Epidermal melanocyte (primary cell): ENCODE results near the gene ATG13.

Experiments used
- DNase-seq: peaks from one replicate; pipeline ENCODE4 v3.0.0; 2011; ENCODE audit warnings: low spot score; ENCODE audit not compliant: insufficient read length

ATG13 gene

GRCh38 chr11:46674463-46675287 lies 57.3 kb downstream of the ATG13 start:
- peak; percentile 50 for DNase-seq

- DNase-seq: no peak
These were observed 58.0 kb downstream of the ATG13 start for GRCh38 chr11:46675288-46675851.

DNA sequence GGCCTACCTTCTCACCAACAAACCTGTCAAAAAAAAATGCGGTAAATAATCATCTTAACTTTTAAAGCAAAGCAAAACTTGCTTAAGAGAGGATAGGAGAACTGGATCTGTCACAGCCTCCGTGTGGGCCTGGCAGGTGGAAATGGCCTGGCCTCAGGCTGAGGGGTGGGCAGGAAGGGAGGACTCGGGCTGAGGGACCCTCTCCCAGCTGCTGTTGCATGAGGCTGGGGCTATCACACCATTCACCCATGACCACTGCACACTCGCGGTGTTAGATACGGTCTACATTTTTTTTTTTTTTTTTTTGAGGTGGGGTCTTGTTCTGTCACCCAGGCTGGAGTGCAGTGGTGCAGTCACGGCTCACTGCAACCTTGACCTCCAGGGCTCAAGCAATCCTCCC lies 58.6 kb downstream of the ATG13 start:
- DNase-seq: no peak

- DNase-seq: no peak
These were observed 59.2 kb downstream of the ATG13 start for GRCh38 chr11:46676436-46677158.

DNA sequence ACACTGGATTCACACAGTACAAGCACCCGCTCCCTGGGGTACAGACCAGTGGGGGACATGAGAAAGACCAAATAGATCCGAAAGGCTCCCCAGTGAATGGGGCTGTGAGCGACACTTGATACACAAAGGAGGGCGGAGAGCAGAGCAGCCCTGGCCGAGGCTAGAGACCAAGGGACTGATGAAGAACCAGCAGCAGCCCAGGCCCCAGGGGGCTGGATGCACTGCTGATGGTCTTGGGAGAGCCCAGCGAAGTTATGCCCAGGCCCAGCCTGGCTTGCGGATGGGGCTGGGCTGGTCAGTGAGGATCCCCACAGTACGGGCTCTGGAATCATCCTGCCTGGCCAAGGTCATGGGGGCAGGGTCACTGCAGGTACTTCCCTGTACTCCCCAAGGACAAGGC lies 59.8 kb downstream of the ATG13 start:
- DNase-seq: no peak

GRCh38 chr11:46677991-46678740 lies 60.8 kb downstream of the ATG13 start:
- no peak for DNase-seq

GRCh38 chr11:46678741-46679130 lies 61.4 kb downstream of the ATG13 start:
- no peak for DNase-seq

DNA sequence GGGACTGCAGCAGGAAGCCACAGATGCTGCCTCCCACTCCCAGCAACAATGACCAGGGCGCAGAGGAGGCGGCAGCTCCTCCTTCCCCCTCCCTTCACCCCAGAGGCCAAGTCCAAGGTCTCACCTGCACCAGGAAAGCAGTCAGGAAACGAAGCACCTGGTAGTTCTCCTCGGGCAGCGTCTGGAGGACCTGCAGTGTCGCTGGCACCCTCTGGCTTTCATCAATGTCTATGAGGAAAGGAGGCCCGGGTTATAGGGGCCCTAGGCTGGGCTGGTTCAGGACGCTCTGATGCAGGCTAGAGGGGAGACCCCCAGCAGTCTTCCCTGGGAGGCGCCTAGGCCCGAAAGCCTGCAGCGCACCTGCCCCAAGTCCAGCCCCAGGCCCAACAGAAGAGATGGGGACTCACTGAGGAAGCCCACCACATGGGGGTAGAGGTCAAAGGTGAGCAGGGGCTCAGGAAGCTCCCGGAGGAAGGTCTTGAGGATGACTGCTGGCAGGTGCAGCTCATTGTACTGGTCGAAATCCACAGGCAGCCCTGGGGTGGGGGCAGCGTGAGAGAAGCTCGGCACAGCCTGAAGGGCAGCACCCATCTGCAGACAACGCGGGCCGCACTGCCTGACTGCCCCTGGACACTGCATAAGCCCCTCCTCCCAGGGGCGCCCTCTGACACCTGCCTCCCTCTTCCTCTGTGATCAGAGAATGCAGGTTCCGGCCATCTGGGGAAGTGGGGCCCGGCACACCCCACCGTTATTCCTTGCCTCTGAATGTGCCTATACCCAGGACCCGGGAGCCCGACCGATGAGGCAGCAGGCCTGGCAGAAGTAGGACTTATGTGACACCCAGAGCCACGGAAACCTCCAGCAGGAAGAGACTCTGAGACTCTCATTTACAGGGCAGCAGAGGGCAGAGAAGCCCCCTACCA lies 62.1 kb downstream of the ATG13 start:
- no peak for DNase-seq

GRCh38 chr11:46680164-46680760 lies 62.9 kb downstream of the ATG13 start:
- no peak for DNase-seq

GRCh38 chr11:46680815-46681214 lies 63.5 kb downstream of the ATG13 start:
- DNase-seq: no peak

DNA sequence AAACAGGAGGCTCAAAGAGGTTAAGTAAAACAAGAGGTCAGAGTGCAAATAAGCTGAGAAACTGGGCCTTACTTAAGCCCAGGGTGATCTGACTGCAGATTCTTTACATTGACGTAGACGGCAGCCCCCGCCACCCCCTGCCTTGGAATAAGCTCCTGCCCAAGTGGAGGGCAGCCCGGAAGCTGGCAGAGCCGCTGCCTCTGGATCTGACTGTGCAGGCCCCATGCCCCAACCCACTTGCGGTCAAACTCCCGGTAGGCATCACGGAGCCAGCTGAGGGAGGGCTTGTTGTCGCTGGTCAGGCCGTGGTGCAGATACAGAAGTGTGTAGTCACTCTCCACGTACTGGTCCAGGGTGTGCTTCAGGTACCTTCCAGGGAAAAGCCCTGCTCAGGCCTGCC lies 64.5 kb downstream of the ATG13 start:
- no peak for DNase-seq

DNA sequence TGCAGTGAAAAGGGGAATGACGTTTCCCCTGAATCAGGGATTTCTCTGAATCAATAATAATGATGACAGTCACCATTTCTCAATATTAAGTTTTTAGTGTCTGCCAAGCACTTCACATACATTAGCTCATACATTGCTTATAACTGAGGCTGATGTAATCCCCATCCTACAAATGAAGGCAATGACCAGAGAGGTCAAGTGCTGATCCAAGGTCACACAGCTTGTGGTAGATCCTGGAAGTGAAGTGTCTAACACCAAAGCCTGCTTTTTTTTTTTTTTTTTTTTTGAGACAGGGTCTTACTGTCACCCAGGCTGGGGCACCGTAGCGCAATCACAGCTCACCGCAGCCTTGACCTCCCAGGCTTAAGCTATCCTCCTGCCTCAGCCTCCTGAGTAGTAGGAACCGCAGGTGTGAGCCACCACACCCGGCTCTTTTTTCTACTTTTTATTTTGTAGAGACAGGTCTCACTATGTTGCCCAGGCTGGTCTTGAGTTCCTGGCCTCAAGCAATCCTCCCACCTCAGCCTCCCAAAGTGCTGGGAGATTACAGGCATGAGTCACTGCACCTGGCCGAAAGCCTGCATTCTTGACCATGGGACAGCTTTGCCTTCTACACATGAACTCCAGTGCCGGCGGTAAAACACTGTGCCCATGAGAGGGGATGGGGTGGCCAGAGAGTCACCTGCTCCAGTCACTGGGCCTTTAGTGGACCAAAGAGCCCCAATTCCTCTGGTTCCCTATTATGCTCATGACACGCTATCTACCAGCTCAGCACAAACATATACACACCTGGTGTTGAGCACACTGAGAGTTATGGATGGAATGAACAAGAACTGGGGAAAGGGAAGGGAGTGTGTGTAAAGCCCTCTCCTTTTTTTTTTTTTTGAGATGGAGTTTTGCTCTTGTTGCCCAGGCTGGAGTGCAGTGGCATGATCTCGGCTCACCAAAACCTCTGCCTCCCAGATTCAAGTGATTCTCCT lies 65.7 kb downstream of the ATG13 start:
- DNase-seq: no peak

- DNase-seq: peak; percentile 54
These were observed 67.0 kb downstream of the ATG13 start for GRCh38 chr11:46684367-46684766.

- DNase-seq: peak; percentile 37
These were observed 69.8 kb downstream of the ATG13 start for GRCh38 chr11:46686886-46687795.

DNA sequence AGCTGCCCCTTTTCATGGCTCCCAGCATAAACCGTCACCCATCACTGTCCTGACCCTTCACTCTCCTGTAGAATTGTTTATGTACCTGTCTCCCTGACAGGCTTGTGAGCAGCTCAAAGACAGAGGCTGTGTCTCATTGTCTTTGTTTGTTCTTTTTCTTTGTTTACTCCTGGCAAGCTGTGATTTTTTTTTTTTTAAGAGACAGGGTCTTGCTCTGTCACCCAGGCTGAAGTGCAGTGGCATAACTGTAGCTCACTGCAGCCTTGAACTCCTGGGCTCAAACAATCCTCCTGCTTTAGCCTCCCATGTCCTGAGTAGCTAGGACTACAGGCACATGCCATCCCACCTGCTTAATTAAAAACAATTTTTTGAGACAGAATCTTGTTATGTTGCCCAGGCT lies 73.3 kb downstream of the ATG13 start:
- DNase-seq: no peak

DNA sequence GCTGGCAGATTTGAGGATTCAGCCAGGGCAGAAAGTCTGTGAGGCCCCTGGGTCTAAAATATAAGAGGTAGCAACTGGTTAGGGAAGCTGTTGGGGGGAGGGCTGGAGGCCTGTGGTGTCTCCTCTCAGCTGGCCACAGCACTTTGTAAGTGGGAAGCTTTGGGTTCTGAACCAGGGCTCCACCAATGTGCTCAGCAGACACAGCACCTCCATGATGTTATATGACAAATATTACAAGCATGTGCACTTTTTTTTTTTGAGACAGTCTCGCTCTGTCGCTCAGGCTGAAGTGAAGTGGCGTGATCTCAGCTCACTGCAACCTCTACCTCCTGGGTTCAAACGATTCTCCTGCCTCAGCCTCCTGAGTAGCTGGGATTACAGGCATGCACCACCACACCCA lies 75.1 kb downstream of the ATG13 start:
- DNase-seq: no peak

GRCh38 chr11:46693597-46694012 lies 76.3 kb downstream of the ATG13 start:
- no peak for DNase-seq

DNA sequence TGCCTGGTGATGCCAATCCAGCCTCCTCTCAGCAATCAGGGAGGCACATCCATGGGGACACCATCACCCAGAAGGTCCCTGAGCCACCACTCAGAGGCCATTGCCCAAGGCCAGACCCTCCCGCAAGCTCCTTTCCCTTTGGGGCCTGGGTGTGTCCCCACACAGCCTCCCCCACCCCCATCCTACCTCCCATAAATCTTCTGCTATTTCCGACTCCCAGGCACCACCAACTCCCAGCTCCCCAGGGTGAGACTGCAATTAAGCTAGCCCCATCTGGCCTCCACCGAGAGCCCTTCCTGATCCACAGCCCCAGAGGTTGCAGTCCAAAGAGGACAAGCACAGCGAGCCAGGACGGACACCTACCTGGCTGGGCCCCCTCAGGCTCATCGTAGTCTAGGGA lies 76.7 kb downstream of the ATG13 start:
- DNase-seq: no peak
